ENCODE data around the gene CAGE1.

The CAGE1 gene

DNA sequence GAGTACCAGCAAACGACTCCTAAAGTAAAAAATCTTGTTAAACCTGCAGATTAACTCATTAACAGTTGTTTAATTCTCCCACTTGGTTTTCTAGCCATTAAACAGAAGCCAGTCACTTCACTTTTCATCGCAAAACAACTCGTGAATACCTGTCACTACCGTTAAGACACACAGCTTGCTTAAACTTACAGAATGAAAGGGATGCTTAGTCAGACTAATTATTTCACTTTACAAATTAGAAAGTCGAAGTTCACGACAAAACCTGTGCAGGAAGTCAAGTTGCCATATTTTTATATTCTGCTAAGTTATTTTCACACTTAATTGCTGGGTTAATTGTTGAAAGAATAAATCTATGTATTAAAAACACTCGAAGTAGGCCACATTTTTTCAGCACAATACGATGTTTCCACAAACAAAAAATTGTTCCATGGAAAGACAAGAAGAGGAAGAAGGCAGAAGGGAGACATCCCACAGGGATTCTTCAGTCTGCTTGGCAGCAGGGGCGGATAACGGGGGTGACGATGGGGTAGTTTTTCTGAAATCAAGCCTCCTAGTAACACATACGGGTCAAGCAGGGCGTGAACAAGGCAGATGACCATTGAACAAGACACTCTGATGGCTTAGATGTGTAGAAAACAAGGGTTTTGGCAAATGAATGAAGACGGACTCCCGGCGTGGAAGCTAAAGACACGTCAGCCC lies 77.5 kb downstream of the CAGE1 start:
- DNase-seq (ENCODE audit: low read depth, low spot score), result no peak

DNA sequence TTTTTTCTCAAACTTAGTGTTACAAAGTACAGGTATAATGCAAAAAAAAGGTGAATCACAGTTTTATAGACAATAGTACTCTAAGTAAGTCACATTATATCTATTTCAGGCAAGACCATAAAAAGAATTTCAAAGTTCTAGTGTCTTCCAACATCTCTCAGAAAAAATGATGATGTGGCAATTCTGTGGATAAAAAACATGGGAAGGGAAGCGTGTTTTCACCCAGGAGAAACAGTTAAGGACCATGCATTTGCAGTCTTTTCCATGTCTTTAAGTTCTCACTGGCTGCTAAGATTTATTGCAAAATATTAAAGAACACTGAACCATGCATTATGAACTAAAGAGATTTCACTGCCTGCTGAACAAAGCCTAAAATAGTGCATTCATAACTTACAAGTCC lies 78.4 kb downstream of the CAGE1 start:
- no peak for DNase-seq (ENCODE audit: low read depth, low spot score)

DNA sequence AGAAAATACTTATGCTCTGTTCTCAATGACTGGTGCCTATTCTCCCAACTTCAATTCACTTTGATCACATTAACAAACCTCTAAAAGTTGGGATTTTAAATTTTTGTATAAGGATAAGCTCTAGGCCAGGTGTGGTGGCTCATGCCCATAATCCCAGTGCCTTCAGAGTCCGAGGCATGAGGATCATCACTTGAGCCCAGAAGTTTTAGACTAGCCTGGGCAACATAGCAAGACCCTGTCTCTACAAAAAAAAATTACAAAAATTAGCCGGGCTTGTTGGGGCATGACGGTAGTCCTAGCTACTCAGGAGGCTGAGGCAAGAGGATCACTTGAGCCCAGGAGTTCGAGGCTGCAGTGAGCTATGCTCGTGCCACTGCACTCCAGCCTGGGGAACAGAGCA lies 80.5 kb downstream of the CAGE1 start:
- no peak for DNase-seq (ENCODE audit: low read depth, low spot score)

DNA sequence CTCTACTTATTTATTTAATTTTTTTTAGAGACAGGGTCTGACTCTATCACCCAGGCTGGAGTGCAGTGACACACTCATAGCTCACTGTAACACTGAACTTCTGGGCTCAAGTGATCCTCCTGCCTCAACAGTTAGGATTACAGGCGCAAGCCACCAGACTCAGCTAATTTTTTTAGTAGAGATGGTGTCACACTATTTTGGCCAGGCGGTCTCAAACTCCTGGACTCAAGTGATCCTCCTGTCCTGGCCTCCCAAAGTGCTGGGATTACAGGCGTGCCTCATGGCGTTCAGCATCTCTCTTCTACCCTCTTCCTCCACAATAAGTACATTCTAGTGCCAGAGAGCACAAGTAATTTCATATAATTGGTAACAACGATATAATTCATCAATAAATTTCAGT lies 82.0 kb downstream of the CAGE1 start:
- no peak for DNase-seq (ENCODE audit: low read depth, low spot score)

DNA sequence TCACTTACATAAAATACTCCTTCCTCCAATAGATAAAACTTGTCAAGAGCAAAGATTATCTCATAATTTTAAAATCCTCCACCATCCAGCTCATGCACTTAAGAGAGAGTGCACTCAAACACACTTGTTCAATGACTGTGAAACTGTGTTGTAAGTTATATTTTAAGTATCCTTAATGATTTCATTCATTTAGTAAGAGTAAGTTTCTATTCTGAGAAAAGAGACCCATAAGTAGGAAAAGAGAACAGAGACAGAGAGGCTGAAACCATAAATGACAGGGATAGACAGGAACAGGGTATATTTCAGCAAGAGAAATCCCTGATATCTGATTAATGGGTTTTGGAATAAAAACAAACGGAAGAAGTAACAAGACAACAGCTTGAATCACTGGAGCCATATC lies 84.7 kb downstream of the CAGE1 start:
- DNase-seq (ENCODE audit: low read depth, low spot score), result no peak

DNA sequence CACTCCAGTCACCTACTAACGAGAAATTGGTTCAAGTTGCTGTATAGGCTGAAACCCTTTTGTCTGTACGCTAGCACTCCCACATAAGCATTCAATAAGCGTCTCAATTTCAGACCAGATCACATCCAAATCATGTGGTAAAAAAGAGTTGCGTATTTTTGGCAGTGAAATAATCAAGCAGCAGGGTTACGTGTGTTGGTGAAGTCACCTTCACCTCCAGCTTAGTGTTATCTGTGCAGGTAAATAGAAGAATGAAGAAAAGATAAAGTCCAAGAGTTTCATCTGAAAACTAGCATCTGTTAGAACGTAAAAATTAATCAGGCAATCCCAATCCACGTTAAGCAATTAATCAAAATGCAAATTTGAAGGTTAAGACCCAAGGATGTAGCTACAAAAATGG lies 87.8 kb downstream of the CAGE1 start:
- DNase-seq (ENCODE audit: low read depth, low spot score), result no peak

DNA sequence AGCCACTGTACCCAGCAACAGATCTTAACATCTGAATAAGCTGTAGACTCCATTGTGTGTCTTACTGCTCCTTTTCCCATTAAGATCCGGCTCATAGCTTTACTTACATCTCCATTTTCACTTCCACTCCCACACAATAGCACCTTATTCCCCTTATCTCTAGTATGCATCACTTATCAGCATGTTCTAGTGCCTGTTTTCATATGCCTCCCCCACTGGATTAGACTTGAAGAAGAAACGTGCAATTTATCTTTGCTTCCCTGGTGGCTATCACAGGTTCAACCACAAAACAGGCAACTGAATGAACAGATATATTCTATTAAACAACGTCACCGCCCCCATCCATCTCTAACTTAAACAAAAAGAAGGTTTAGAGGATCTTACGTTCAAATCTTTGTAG lies 88.6 kb downstream of the CAGE1 start:
- DNase-seq (ENCODE audit: low read depth, low spot score), result no peak

DNA sequence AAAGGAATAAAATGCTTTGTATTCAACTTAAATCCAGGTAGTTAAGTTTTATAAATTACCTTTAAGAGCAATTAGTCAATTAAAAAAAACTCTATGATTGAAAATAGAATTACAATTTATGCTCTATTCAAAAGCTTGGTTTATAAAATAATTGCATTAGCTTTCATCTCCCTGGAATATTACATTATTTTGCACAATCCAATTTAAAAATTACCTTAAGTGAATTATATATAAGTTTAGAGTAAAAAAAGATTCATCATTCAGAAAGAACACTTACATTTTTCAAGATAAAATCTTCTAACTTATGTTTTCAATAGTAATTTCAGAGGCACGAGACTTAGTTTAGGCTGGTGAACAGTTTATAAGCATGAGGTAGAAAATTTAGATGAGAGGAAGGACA lies 91.4 kb downstream of the CAGE1 start:
- no peak for DNase-seq (ENCODE audit: low read depth, low spot score)

DNA sequence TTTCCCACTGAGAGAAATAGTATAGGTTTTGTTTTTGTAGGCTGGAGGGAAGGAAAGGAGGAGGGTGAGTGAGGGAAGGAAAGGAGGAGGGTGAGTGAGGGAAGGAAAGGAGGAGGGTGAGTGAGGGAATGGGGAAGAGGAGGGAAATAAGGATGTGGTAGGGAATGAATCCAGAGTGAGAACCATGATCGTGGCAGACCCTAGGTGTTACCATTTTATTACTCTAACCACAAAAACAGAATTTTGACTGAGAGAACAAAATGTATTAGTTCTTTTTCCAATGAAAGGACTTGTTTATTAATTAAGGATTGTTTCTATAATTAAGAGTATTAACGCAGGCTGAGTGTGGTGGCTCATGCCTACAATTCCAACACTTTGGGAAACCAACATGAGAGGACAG lies 92.9 kb downstream of the CAGE1 start:
- no peak for DNase-seq (ENCODE audit: low read depth, low spot score)

DNA sequence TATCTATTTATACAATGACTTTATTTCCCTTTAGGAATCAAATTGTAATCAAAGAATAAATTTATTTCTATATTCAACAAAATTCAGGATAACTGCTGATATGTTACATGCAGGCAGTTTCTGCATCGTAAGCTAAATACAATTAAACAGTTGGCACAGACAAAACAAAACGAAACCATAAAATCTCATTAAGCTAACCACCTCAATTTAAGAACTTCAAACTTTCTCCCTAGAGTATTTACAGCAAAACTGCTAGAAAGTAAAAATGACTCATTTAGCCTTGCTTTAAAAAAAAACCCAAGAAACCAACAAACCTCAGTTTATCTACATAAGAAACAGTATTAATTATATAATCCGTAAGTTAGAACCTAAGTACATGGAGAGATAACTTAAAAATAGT lies 93.6 kb downstream of the CAGE1 start:
- DNase-seq (ENCODE audit: low read depth, low spot score), result no peak

DNA sequence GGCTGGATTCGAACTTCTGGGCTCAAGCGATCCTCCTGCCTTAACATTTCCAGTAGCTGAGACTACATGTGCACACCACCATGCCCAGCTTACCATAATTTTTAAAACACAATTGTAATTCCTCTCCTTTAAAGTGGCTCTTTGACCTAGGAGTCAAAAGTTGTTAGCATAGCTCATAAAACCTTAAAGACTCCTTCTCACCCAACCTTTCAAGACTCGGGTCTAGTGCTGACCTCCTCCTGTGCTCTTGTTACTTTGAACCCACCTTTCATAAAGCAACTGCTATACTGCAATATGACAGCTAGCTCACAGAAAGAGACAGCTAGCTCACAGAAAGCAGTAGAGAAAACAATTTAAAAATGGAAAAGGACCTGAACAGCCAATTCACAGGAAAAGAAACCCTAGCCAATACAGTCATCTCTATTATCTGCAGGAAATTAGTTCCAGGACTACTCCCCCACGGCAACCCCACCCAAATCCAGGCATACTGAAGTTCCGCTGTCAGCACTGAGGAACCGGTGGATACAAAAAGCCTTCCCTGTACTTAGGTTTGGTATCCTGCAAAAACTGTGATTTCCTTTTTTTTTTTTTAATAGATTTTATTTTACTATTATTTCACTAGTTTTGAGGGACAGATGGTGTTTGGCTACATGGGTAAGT lies 96.8 kb downstream of the CAGE1 start:
- DNase-seq (ENCODE audit: low read depth, low spot score), result no peak

DNA sequence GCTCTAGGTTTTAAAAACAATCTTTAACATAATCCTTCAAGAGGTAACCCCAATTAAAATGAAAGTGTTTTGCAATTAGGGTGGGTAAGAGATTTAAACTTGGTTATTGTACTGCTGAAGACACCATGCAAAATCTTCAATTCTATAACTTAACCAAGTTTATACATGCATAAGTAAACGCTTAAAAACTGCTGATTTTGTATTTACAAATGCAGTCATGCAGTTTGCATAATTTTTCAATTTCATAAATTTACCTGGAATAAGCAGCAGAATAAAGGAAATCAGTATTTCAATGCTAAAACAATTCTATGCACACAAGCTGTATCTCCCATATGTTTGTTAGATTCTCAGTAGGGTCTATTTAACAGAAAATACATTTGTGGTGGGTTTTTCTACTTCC lies 99.5 kb downstream of the CAGE1 start:
- DNase-seq (ENCODE audit: low read depth, low spot score), result no peak

DNA sequence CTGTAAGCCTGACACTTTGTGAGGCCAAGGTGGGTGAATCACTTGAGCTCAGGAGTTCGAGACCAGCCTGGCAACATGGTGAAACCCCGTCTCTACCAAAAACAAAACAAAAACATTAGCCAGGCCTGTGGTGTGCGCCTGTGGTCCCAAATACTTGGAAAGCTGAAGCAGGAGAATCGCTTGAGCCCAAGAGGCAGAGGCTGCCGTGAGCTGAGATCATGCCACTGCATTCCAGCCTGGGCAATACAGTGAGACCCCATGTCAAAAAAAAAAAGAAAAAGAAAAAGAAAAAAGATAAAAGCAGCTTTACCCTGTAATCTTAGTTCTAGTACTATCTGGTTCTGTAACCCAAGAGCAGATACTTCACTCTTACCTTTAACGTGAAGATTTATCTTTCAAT lies 104.1 kb downstream of the CAGE1 start:
- no peak for DNase-seq (ENCODE audit: low read depth, low spot score)

DNA sequence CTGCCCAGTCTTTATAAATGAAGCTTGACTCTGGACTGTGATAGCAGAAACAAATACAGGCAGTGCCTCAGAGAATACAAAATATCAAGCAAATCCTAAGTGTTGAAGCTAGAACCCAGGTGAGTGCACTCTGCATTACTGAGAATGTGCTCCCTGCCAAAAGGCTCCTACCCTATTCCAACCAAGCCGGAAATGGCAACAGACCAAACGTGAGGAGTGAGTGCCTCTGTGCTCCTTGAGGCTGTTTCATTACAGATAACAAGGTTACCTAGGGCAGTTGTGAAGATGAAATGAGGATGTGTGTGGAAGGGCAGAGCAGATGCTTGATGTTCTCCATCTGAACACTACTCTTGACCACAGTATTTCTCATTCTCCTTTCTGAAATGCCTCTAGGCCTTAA lies 105.9 kb downstream of the CAGE1 start:
- no peak for DNase-seq (ENCODE audit: low read depth, low spot score)

DNA sequence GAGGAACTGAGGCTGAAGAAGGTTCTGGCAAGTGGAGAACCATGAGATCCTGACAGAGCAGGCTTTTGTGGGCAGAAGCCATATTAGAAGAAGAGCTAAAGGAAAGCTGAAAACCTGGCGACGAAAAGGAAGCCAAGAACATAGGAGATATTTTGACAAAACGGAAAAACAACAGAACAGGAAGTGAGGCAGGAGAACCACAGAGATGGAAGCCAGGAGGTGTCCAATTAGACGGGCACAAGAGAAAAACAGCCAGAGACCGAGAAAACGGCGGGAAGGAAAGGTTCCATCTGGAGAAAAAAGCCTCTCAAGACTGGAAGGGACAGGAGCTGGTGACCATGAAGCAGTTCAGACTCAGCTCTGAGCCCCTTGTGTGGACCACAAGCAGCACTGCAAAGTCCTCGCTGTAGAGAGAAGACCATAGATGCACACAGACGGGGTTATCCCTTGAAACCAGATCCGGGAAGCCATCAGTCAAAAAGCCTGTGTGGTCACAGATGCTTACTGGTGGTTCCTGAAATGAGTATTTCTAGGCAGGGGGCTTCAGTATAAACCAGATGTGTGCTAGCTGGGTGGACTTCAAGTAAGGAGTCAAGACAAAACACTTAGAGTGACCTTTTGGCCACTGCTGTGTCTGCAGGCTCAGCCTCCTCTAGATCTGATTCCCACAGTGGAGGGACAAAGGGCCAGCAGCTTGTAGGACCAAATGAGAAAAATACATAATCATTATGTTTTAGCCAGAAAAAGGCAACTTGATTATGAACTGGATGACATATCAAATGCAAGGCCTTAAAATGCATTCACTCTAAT lies 107.2 kb downstream of the CAGE1 start:
- DNase-seq (ENCODE audit: low read depth, low spot score), result no peak
